GM12875 (cell line): ENCODE measurements around the gene TTF2.

Source experiments
- H3K4me3 ChIP-seq: one replicate; pipeline ENCODE4 v1.5.1; 2011; ENCODE audit warnings: low read depth, low read length, control low read depth
- TF ChIP-seq, protein P1 (sequence below): IDR thresholded peaks from 2 replicates; pipeline ENCODE4 v1.5.1; 2011; ENCODE audit warnings: low read depth, mild to moderate bottlenecking, control low read depth, inconsistent platforms, low read length, moderate library complexity, borderline replicate concordance; ENCODE audit not compliant: insufficient read depth

Gene TTF2

DNA sequence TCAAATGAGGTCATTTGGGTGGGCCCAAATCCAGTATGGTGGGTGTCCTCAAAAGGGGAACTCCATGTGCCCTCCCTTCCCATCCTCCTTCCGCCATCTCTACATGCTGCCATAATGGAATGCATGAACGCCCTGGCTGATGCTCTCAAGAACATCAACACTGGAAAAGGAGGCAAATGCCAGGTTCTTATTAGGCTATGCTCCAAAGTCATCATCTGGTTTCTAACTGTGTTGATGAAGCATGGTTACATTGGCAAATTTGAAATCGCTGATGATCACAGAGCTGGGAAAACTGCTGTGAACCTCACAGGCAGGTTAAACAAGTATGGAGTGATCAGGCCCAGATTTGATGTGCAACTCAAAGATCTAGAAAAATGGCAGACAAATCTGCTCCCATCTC lies 78.0 kb downstream of the TTF2 start:
- H3K4me3 ChIP-seq = no peak overlapping the region
- TF ChIP-seq, protein P1, sequence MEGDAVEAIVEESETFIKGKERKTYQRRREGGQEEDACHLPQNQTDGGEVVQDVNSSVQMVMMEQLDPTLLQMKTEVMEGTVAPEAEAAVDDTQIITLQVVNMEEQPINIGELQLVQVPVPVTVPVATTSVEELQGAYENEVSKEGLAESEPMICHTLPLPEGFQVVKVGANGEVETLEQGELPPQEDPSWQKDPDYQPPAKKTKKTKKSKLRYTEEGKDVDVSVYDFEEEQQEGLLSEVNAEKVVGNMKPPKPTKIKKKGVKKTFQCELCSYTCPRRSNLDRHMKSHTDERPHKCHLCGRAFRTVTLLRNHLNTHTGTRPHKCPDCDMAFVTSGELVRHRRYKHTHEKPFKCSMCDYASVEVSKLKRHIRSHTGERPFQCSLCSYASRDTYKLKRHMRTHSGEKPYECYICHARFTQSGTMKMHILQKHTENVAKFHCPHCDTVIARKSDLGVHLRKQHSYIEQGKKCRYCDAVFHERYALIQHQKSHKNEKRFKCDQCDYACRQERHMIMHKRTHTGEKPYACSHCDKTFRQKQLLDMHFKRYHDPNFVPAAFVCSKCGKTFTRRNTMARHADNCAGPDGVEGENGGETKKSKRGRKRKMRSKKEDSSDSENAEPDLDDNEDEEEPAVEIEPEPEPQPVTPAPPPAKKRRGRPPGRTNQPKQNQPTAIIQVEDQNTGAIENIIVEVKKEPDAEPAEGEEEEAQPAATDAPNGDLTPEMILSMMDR = no peak

DNA sequence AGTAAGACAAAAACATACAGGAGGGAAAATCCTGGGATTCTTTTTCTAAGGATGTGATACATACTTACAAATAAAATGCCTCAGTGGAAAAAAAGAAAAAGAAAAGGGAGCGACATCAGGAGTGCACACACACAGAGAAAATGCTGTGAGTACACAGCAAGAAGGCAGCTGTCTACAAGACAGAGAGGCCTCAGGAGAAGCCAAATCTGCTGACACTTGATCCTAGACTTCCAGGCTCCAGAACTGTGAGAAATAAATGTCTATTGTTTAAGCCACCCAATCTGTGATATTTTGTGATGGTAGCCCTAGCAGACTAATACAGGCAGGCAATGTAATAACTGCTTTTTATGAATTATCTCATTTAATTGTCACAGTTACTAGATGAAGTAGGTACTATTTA lies 78.4 kb downstream of the TTF2 start:
- H3K4me3 ChIP-seq = no peak overlapping the region
- TF ChIP-seq, protein P1 = no peak

- H3K4me3 ChIP-seq = no peak overlapping the region
- TF ChIP-seq, protein P1 = no peak
These were observed 82.1 kb downstream of the TTF2 start for GRCh38 chr1:117142200-117142599.

DNA sequence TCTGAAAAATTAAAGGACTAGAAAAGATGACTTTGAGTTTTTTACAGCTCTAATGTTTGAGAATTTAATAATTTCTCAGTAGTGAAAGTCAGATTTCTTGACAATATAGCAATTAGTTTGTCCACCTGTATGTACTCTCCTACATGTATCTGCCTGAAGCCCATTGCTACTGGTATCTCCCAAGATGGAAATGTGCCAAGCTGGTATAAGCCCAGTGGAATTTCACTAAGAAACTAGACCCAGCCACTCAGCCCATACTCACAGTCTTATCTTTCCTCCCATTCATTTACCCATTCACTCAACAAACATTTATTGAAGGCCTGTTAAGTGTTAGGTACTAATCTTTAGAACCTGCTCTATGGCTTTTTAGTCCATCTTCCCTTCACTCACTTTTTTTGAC lies 83.0 kb downstream of the TTF2 start:
- H3K4me3 ChIP-seq = no peak overlapping the region
- TF ChIP-seq, protein P1 = no peak

GRCh38 chr1:117143871-117144270 lies 83.7 kb downstream of the TTF2 start:
- TF ChIP-seq, protein P1 = no peak
- H3K4me3 ChIP-seq = no peak overlapping the region

GRCh38 chr1:117146072-117146471 lies 85.9 kb downstream of the TTF2 start:
- TF ChIP-seq, protein P1 = no peak
- H3K4me3 ChIP-seq = no peak overlapping the region

DNA sequence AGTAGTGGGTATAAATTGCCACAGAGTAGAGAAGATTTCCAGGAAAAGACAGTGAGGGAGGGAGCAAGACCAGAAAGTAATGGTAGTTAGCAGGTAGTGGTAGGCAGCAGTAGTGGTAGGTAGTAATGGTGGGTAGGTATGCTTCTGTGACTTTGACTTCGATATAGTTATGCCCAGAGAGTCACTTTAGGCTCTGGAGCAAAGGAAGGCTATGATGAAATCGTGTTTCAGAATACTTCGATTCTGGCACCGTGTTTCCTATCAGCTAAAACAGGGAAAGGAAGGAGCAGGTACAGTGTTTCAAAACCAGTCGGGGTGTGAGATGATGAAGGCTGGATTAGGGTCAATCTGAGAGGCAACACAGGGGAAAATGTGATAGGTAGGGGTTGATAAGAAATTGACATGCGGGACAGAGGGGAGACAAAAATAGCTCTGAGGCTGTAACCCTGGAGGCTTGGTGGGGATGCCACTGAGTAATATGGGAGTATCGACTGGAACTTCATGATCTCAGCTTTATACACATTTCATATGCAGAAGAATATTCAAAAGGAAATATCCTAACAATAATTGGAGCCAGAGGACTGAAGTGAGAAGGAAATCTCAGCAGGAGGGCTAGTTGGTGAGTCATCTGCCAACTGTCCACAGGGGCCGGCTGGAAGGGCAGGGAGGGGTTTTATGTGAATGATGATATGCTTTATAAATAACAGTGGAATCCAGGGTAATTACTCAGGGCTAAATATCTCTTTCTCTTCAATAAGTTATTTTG lies 86.6 kb downstream of the TTF2 start:
- no peak overlapping the region for H3K4me3 ChIP-seq
- TF ChIP-seq, protein P1 = no peak
